Measurements from ENCODE around the gene BDKRB2.

Gene BDKRB2

GRCh38 chr14:96264200-96264553 lies 59.5 kb downstream of the BDKRB2 start:
- TF ChIP-seq GATA1 (IDR thresholded peaks at IDR 0.05; ENCODE audit: low read depth, low read length) (no peak), POLR2A (IDR thresholded peaks at IDR 0.05; ENCODE audit: low read length) (no peak)
- DNase-seq = no peak

- DNase-seq = no peak
- TF ChIP-seq GATA1 (IDR thresholded peaks at IDR 0.05; ENCODE audit: low read depth, low read length) (no peak), POLR2A (IDR thresholded peaks at IDR 0.05; ENCODE audit: low read length) (no peak)
Observed at GRCh38 chr14:96264853-96265252, 60.2 kb downstream of the BDKRB2 start.

- DNase-seq = no peak
- TF ChIP-seq GATA1 (IDR thresholded peaks at IDR 0.05; ENCODE audit: low read depth, low read length) (no peak), POLR2A (IDR thresholded peaks at IDR 0.05; ENCODE audit: low read length) (no peak)
Observed at GRCh38 chr14:96265383-96266095, 60.9 kb downstream of the BDKRB2 start.

GRCh38 chr14:96267336-96267735 lies 62.7 kb downstream of the BDKRB2 start:
- DNase-seq = no peak
- TF ChIP-seq GATA1 (IDR thresholded peaks at IDR 0.05; ENCODE audit: low read depth, low read length) = no peak
- TF ChIP-seq POLR2A (IDR thresholded peaks at IDR 0.05; ENCODE audit: low read length) = no peak

- no peak for DNase-seq
- TF ChIP-seq GATA1 (IDR thresholded peaks at IDR 0.05; ENCODE audit: low read depth, low read length) (no peak), POLR2A (IDR thresholded peaks at IDR 0.05; ENCODE audit: low read length) (no peak)
Observed at GRCh38 chr14:96267916-96268315, 63.3 kb downstream of the BDKRB2 start.

GRCh38 chr14:96268431-96269358 lies 64.1 kb downstream of the BDKRB2 start:
- TF ChIP-seq GATA1 (IDR thresholded peaks at IDR 0.05; ENCODE audit: low read depth, low read length) = no peak
- TF ChIP-seq POLR2A (IDR thresholded peaks at IDR 0.05; ENCODE audit: low read length) = no peak
- DNase-seq = no peak

- TF ChIP-seq GATA1 (IDR thresholded peaks at IDR 0.05; ENCODE audit: low read depth, low read length) (no peak), POLR2A (IDR thresholded peaks at IDR 0.05; ENCODE audit: low read length) (no peak)
- DNase-seq = no peak
Observed at GRCh38 chr14:96269359-96269710, 64.7 kb downstream of the BDKRB2 start.

GRCh38 chr14:96270565-96271420 lies 66.2 kb downstream of the BDKRB2 start:
- TF ChIP-seq GATA1 (IDR thresholded peaks at IDR 0.05; ENCODE audit: low read depth, low read length) = no peak
- TF ChIP-seq POLR2A (IDR thresholded peaks at IDR 0.05; ENCODE audit: low read length) = no peak
- no peak for DNase-seq

GRCh38 chr14:96271421-96271762 lies 66.8 kb downstream of the BDKRB2 start:
- DNase-seq = no peak
- TF ChIP-seq GATA1 (IDR thresholded peaks at IDR 0.05; ENCODE audit: low read depth, low read length) = no peak
- TF ChIP-seq POLR2A (IDR thresholded peaks at IDR 0.05; ENCODE audit: low read length) = no peak

- DNase-seq = peak; percentile 18 to 31
- no peak for TF ChIP-seq GATA1 (IDR thresholded peaks at IDR 0.05; ENCODE audit: low read depth, low read length)
- no peak for TF ChIP-seq POLR2A (IDR thresholded peaks at IDR 0.05; ENCODE audit: low read length)
Observed at GRCh38 chr14:96272777-96273473, 68.3 kb downstream of the BDKRB2 start.

GRCh38 chr14:96273629-96274028 lies 69.0 kb downstream of the BDKRB2 start:
- DNase-seq = no peak

GRCh38 chr14:96274122-96274521 lies 69.5 kb downstream of the BDKRB2 start:
- no peak for DNase-seq
- TF ChIP-seq POLR2A (IDR thresholded peaks at IDR 0.05; ENCODE audit: low read length) (no peak), GATA1 (IDR thresholded peaks at IDR 0.05; ENCODE audit: low read depth, low read length) (no peak)

More at GRCh38 chr14:96273629-96274028, 69.0 kb downstream of the BDKRB2 start:
- TF ChIP-seq POLR2A (IDR thresholded peaks at IDR 0.05; ENCODE audit: low read length) (no peak), GATA1 (IDR thresholded peaks at IDR 0.05; ENCODE audit: low read depth, low read length) (no peak)

- no peak for DNase-seq
- TF ChIP-seq GATA1 (IDR thresholded peaks at IDR 0.05; ENCODE audit: low read depth, low read length) (no peak), POLR2A (IDR thresholded peaks at IDR 0.05; ENCODE audit: low read length) (no peak)
Observed at GRCh38 chr14:96274543-96274942, 69.9 kb downstream of the BDKRB2 start.
